ENCODE data around the gene SSBP3. TPM values are rescaled to one million over a fixed set of nuclear protein-coding genes. Genes with fewer than 3 reads are reported as not detected.

Gene SSBP3
- total RNA-seq, 2 donors from 2014 or later = 7.9 to 23.1 TPM

- intact Hi-C loops (cut with DNase I) = no loop called here
- ATAC-seq = peak; percentile 25
- H3K27me3 ChIP-seq = no peaks in the 10 kb centered on the region
- no peaks in the 10 kb centered on the region for H3K4me1 ChIP-seq
- H3K36me3 ChIP-seq (replicated peaks in 1 of 2; ENCODE audit: insufficient read depth in 1 of 2, low read depth in 2 of 2) = peaks cover 0 to 2% of the 10 kb centered on the region in 2 donors
- 77% methylated on average over 9 of the region's 9 CpGs for WGBS, 2 donors
- no peaks in the 10 kb centered on the region for H3K9me3 ChIP-seq
- no peak for DNase-seq
- no peak overlapping the region for H3K4me3 ChIP-seq
- TF ChIP-seq POLR2A (IDR thresholded peaks at IDR 0.05) = no peak
- TF ChIP-seq CTCF (IDR thresholded peaks at IDR 0.05) = no peak
- no peak overlapping the region for H3K27ac ChIP-seq
Observed at GRCh38 chr1:54249819-54250435, 156.3 kb downstream of the SSBP3 start.

DNA sequence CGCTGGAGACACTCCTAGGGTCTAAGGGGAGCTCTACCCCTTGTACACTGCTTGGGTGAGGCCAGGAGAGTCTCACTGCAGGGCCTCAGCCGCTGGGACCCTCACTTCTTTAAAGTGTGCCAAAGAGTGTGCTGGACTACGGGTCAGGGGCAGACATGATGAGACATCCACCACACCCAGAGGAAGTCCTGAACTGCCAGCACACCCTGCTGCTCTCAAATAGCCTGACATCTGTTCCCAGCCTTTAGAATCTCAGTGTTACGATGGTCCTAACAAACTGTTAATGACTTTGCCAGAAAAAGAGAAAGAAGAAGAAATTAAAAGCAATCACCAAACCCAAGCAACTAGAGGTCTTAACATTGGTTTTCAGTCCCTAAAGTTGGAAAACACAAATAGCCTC, 157.2 kb downstream of the SSBP3 start:
- DNase-seq = no peak
- H3K27ac ChIP-seq = no peak overlapping the region
- H3K9me3 ChIP-seq = no peaks in the 10 kb centered on the region
- no peak overlapping the region for H3K4me3 ChIP-seq
- WGBS, 2 donors = 78 to 89% methylated on average over 4 of the region's 4 CpGs
- intact Hi-C loops (cut with DNase I) = no loop called here
- TF ChIP-seq POLR2A (IDR thresholded peaks at IDR 0.05) = no peak
- TF ChIP-seq CTCF (IDR thresholded peaks at IDR 0.05) = no peak
- no peaks in the 10 kb centered on the region for H3K27me3 ChIP-seq
- no peaks in the 10 kb centered on the region for H3K4me1 ChIP-seq
- H3K36me3 ChIP-seq (replicated peaks in 1 of 2; ENCODE audit: insufficient read depth in 1 of 2, low read depth in 2 of 2) = peaks cover 0 to 2% of the 10 kb centered on the region in 2 donors
- no peak for ATAC-seq

DNA sequence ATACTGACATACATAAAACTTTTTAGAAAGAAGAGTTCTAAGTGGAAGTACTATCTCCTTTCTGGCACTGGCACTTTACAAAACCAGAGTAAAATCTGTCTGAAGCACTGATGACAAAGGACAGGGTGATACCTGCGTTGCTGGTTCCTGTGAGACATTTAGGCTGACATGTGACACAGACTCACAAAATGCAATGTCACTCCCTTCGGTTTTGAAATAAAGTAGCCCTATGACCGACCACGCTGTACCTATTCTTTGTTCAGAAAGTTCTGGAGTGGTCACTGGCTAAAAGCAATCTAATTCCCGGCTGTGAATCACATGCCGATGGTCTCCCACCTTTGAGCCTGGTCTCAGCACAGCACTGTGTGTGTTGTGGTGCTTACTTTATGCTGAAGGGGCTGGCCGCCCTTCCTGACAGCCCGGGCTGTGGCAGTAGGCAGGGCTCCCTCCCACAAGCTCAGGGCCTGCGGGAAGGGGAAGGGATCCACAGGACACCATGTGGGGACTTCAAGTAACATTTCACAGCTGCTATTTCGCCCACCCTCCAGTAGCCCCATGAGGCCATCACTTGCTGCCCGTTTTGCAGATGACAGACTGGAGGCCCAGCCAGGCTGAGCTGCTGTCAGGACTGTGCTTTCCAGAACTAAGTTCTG, 158.2 kb downstream of the SSBP3 start:
- DNase-seq (no peak), ATAC-seq (no peak)
- Histone ChIP-seq H3K4me1 (no peaks in the 10 kb centered on the region), H3K4me3 (no peak overlapping the region), H3K36me3 (replicated peaks in 1 of 2; ENCODE audit: insufficient read depth in 1 of 2, low read depth in 2 of 2) (peaks cover 0 to 2% of the 10 kb centered on the region in 2 donors), H3K27me3 (no peaks in the 10 kb centered on the region), H3K9me3 (no peaks in the 10 kb centered on the region), H3K27ac (no peak overlapping the region)
- intact Hi-C loops (cut with DNase I) = no loop called here
- 81 to 82% methylated on average over 7 to 11 of the region's 11 CpGs for WGBS, 2 donors
- no peak for TF ChIP-seq CTCF (IDR thresholded peaks at IDR 0.05)
- TF ChIP-seq POLR2A (IDR thresholded peaks at IDR 0.05) = no peak

DNA sequence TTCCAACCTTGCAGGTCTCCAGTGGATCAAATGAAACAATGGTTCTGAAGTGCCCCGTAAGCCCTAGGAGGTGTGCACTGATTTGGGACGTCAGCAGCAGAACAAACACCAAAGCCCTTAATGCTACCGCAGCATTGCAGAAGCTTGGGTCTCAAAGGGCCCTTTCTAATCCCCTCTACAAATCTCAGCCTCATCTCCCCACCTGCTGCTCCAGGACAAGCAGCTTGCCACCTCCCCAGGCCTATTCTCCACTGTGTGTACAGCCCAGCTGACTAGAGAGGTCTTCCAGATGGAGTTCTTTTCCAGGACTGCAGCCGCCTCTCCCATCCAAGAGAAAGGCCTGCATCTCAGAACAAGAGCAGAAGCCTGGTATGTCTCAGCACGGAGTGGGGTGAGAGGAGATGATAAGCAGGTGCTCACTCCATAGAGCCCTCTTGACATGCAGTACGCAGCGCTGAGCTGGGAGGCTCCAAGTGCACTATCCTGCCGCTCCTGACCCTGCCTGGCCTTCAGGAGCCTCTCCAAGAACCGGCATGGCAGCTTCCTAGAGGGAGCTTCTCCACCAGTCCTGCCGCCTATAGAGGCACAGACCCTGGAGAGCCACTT, 160.0 kb downstream of the SSBP3 start:
- intact Hi-C loops (cut with DNase I) = no loop called here
- Histone ChIP-seq H3K4me1 (no peaks in the 10 kb centered on the region), H3K9me3 (no peaks in the 10 kb centered on the region), H3K27ac (no peak overlapping the region), H3K4me3 (no peak overlapping the region), H3K27me3 (no peaks in the 10 kb centered on the region), H3K36me3 (replicated peaks in 1 of 2; ENCODE audit: insufficient read depth in 1 of 2, low read depth in 2 of 2) (peaks cover 0 to 2% of the 10 kb centered on the region in 2 donors)
- TF ChIP-seq CTCF (IDR thresholded peaks at IDR 0.05) (no peak), POLR2A (IDR thresholded peaks at IDR 0.05) (no peak)
- ATAC-seq (no peak), DNase-seq (no peak)
- WGBS, 2 donors = 85 to 87% methylated on average over 4 to 10 of the region's 10 CpGs

All from body of pancreas (tissue), 4 donors.